K562 (cell line): Measurements from ENCODE around the gene FGF21. TPM values are rescaled to one million over a fixed set of nuclear protein-coding genes. Genes with fewer than 3 reads are reported as not detected.

Source experiments
- CTCF ChIP-seq, 3 experiments: IDR thresholded peaks in 2 of 3; conservative IDR thresholded peaks in 1 of 3; 2 replicates each; pipeline ENCODE4 v1.5.1; 2011 to 2012; ENCODE audit warnings: low read length in 3 of 3, mild to moderate bottlenecking in 3 of 3, control low read depth in 2 of 3, improper control_type of control experiment in 1 of 3, inconsistent platforms in 1 of 3, low read depth in 1 of 3, mixed read lengths in 1 of 3, moderate library complexity in 1 of 3; ENCODE audit not compliant: insufficient read depth in 2 of 3
- FOXJ2 ChIP-seq: fragments of 200-800 bp; sonication (Bioruptor generic); IDR thresholded peaks from 2 replicates; pipeline ENCODE4 v1.6.1; 2016; ENCODE audit warnings: missing genetic modification characterization, missing compliant biosample characterization
- HNRNPUL1 ChIP-seq: fragments of 200-400 bp; formaldehyde crosslinking; IDR thresholded peaks from 2 replicates; pipeline ENCODE4 v1.6.1; 2017; ENCODE audit warnings: low read length
- NCOA1 ChIP-seq: fragments of 450-650 bp; IDR thresholded peaks from 2 replicates; pipeline ENCODE4 v1.6.1; 2016; ENCODE audit warnings: low read depth
- NR2C2 ChIP-seq, 2 experiments: fragments of 200-800 bp in 1 of 2; sonication (Bioruptor generic) in 1 of 2; sonication (generic) in 1 of 2; formaldehyde crosslinking in 1 of 2; IDR thresholded peaks; 2 replicates each; pipeline versions ENCODE4 v1.6.1 to v1.8.0; 2016 to 2022; ENCODE audit warnings: mild to moderate bottlenecking in 1 of 2, missing compliant biosample characterization in 1 of 2, missing genetic modification characterization in 1 of 2, missing genetic modification reagents in 1 of 2
- RBFOX2 ChIP-seq: fragments of 200-400 bp; formaldehyde crosslinking; IDR thresholded peaks from 2 replicates; pipeline ENCODE4 v1.6.1; 2017; ENCODE audit warnings: low read depth, mild to moderate bottlenecking, low read length, moderate library complexity
- RFX1 ChIP-seq: fragments of 450-650 bp; IDR thresholded peaks from 2 replicates; pipeline ENCODE4 v1.6.1; 2016; ENCODE audit warnings: mild to moderate bottlenecking, moderate library complexity
- SRSF3 ChIP-seq: fragments of 200-400 bp; formaldehyde crosslinking; IDR thresholded peaks from 2 replicates; pipeline ENCODE4 v1.6.1; 2016; ENCODE audit warnings: mild to moderate bottlenecking, low read length, moderate library complexity; ENCODE audit not compliant: insufficient read depth
- WHSC1 ChIP-seq: IDR thresholded peaks from one replicate; pipeline ENCODE4 v1.6.1; 2012; ENCODE audit warnings: low read length, control low read depth, inconsistent platforms
- ZNF318 ChIP-seq, 2 experiments: fragments of 450-650 bp; IDR thresholded peaks; 2 replicates each; pipeline ENCODE4 v1.6.1; 2016; ENCODE audit warnings: mild to moderate bottlenecking in 2 of 2, borderline replicate concordance in 1 of 2, low read depth in 1 of 2, moderate library complexity in 1 of 2
- polyA plus RNA-seq, 8 experiments: library from polyadenylated mRNA; depleted of rRNA in 4 of 8; stranded (reverse) in 5 of 8; unstranded in 3 of 8; fragments of >200 nt; fragmentation: Nextera tagmentation in 2 of 8; fragmentation: Illumina TruSeq in 1 of 8; extraction: Ambion mirVana in 2 of 8; extraction: Trizol in 1 of 8; gene quantifications; 2 replicates each; pipeline versions ENCODE4 v1.2.1 to v1.2.3, GENCODE V29; 2011 to 2014; ENCODE audit warnings: inconsistent platforms in 1 of 8, missing spikeins in 1 of 8
- total RNA-seq, 7 experiments: library from RNA; depleted of rRNA in 6 of 7; stranded (reverse); fragments of >200 nt in 6 of 7; fragmentation: Illumina TruSeq in 2 of 7; extraction: Trizol in 2 of 7; gene quantifications; 2 replicates each; pipeline versions ENCODE4 v1.2.1 to v1.2.3, GENCODE V29; 2011 to 2021; ENCODE audit warnings: low replicate concordance in 1 of 7

FGF21 gene
- total and polyA plus RNA-seq, 9 of the 15 experiments (the other 6 are each of a cell fraction or from before 2014, with no cell fraction given) = 0.04 to 0.77 (median 0.09) TPM; not detected in 6

DNA sequence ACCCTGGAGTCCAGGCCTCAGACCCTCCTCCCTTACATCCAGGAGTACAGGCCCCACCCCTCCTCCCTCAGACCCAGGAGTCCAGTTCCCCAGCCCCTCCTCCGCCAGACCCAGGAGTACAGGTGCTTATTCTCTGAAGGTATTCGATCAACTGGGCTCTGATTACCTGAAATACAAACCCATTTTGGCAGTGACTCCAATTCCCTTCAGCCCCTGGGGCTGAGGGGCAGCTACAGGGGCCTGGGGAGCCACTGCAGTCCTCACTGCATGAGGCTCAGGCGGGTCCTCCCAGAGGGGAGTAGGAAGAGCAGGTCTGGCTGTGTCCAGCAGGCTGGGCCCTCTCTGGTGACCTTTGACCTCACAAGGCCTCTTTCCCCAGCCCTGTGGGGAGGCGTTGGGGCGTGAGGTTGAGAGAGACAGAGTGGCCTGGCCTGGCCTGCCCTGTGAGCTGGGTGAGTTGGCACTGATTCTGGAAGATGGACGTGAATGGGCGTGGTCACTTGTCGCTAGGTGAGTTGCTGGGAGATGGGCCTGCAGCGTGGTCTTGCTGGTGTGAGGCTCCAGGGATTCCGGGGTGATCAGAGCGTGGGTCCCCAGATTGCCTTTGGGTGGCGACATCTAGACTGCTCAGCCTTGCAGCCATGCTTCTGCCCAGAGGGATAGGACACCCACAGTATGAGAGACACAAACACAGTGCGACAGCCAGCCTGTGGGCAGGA is 52.4 kb downstream of the FGF21 start (continued):
- TF ChIP-seq ZNF318 (IDR thresholded peaks at IDR 0.05; ENCODE audit: borderline replicate concordance in 1 of 2, low read depth in 1 of 2) (no peak), NR2C2 (CRISPR knock-in tag; IDR thresholded peaks at IDR 0.05) (peak; percentile 91), NR2C2 (tag; IDR thresholded peaks at IDR 0.05) (peak; percentile 78), CTCF (IDR thresholded peaks at IDR 0.05 in 2 of 3, conservative IDR thresholded peaks at IDR 0.05 in 1 of 3; ENCODE audit: insufficient read depth in 2 of 3, low read depth in 1 of 3, low read length in 3 of 3) (peak; percentile 30 to 40 (median 34); a peak in 4 of 6 replicates), RFX1 (peak; percentile 83; the same call in 1 of the 2 replicates), RBFOX2 (0 out of 2 replicates have a peak, but pooled peaks have one; percentile 28), FOXJ2 (tag) (no peak), HNRNPUL1 (no peak), WHSC1 (no peak), SRSF3 (no peak), NCOA1 (no peak)
- TF ChIP-seq, all 486 proteins: peak for 10
